ENCODE data around the gene SNRNP70.

Gene SNRNP70

DNA sequence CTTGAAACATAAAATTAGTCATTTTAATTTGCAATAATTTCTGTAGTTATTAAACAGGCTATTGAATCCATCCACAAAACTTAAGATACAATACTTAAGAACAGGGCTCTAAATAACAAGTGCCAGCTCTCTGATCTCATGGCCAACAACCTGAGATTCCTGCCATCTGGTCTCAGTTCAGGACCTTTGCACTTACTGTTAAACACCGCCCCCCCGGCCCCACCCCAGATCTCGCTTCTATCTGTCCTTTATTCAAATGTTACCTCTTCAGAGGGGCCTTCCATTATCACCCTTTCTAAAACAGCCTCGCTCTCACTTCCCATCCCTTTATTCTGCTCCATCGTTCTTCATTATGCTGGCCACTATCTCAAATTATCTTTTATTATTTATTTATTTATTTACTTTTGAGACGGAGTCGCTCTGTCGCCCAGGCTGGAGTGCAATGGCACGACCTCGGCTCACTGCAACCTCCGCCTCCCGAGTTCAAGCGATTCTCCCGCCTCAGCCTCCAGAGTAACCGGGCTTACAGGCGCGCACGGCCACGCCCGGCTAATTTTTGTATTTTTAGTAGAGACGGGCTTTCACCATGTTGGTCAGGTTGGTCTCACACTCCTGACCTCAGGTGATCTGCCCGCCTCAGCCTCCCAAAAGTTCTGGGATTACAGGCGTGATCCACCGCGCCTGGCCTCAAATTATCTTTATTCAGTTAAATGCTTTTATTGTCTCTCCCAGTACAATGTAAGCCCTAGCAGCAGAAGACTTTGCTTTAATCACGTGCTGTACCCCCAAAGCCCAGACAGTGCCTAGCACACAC lies 838 bp upstream of the SNRNP70 start:
- Mint-ChIP-seq H3K27ac (peak overlapping the region; percentile 96), H3K9me3 (no peaks in the 10 kb centered on the region), H3K4me3 (peak overlapping the region; percentile 98), H3K36me3 (peaks cover 10% of the 10 kb centered on the region), H3K27me3 (no peaks in the 10 kb centered on the region), H3K4me1 (peaks cover 30% of the 10 kb centered on the region)

DNA sequence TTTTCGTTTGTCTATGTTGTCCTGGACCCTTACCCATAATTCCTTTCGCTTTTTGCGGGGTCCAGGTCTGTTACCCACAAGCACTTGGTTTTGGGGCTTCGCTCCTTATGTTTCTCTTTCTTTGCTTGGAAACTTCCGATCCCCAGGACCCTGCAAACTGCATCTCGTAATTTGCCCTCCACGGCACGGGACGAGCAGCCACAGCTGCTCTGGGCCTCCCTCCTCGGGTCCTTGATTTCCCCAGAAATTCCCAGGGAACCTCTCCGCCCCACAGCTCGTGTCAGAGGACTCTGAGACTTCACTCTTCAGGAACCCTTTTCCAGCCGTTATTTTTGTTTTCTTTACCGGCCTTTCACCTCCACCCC lies 599 bp downstream of the SNRNP70 start:
- Mint-ChIP-seq H3K27me3 (no peaks in the 10 kb centered on the region), H3K9me3 (no peaks in the 10 kb centered on the region), H3K4me1 (peaks cover 38% of the 10 kb centered on the region), H3K4me3 (peak overlapping the region; percentile 98), H3K27ac (peak overlapping the region; percentile 96), H3K36me3 (peaks cover 13% of the 10 kb centered on the region)

DNA sequence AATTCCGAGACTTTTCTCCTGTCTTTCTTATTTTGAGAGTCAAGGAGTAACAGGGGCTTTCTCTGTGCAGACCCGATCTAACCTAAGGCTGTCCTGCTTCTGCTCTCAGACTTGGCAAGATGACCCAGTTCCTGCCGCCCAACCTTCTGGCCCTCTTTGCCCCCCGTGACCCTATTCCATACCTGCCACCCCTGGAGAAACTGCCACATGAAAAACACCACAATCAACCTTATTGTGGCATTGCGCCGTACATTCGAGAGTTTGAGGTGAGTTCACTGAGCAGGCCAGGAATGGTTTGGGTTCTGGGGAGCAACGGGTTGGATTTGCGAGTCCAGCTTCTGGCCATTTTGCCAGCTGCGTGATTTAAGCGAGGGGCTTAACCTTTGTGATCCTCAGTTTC lies 1.0 kb downstream of the SNRNP70 start:
- no peaks in the 10 kb centered on the region for H3K9me3 Mint-ChIP-seq
- peaks cover 14% of the 10 kb centered on the region for H3K36me3 Mint-ChIP-seq
- H3K27ac Mint-ChIP-seq = peak overlapping the region; percentile 96
- peak overlapping the region; percentile 98 for H3K4me3 Mint-ChIP-seq
- no peaks in the 10 kb centered on the region for H3K27me3 Mint-ChIP-seq
- peaks cover 38% of the 10 kb centered on the region for H3K4me1 Mint-ChIP-seq

DNA sequence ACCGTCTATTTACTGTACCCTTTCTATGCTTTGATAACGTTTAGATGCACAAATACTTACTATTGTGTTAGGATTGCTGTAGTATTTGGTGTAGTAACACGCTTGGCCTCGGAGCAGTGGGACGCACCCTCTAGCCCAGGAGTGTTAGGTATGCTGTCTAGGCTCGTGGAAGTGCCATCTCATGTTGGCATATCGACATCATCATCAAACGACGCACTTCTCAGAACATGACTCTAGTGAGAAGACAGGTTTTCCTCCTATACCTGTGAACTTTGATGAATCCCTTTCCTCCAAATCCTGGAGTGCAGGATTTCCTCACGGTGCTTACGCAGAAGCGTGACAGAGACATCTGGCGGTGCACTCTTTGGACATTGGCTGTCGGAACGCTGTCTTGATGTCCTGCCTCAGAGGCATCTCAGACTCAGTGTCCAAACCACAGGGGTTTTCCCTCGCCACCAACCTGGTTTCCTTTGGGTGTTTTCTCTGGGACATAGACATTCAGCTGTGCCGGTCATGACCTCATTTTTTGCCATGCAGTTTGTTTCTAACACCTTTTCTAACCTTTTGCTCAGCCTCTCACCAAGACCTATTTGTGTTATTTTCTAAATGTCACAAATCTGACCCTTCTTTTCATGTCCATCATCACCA lies 6.3 kb downstream of the SNRNP70 start:
- Mint-ChIP-seq H3K4me3 (no peak overlapping the region), H3K27ac (no peak overlapping the region), H3K4me1 (peaks cover 38% of the 10 kb centered on the region), H3K27me3 (no peaks in the 10 kb centered on the region), H3K36me3 (peaks cover 15% of the 10 kb centered on the region), H3K9me3 (no peaks in the 10 kb centered on the region)

DNA sequence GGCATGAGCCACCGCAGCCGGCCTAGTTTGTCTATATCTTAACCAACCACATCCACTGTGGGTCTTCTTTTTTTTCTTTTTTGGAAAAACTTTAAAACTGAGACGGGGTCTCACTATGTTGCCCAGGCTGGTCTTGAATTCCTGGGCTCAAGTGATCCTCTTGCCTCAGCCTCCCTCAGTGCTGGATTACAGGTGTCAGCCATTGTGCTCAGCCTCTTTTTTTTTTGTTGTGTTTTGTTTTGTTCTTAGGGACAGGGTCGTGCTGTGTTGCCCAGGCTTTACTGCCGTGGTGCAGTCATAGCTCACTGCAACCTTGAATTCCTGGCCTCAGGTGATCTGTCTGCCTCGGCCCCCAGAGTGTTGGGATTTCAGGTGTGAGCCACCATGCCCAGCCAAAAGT lies 7.4 kb downstream of the SNRNP70 start:
- Mint-ChIP-seq H3K4me3 (no peak overlapping the region), H3K27ac (peak overlapping the region; percentile 46), H3K27me3 (no peaks in the 10 kb centered on the region), H3K36me3 (peaks cover 9% of the 10 kb centered on the region), H3K9me3 (no peaks in the 10 kb centered on the region), H3K4me1 (peaks cover 30% of the 10 kb centered on the region)

DNA sequence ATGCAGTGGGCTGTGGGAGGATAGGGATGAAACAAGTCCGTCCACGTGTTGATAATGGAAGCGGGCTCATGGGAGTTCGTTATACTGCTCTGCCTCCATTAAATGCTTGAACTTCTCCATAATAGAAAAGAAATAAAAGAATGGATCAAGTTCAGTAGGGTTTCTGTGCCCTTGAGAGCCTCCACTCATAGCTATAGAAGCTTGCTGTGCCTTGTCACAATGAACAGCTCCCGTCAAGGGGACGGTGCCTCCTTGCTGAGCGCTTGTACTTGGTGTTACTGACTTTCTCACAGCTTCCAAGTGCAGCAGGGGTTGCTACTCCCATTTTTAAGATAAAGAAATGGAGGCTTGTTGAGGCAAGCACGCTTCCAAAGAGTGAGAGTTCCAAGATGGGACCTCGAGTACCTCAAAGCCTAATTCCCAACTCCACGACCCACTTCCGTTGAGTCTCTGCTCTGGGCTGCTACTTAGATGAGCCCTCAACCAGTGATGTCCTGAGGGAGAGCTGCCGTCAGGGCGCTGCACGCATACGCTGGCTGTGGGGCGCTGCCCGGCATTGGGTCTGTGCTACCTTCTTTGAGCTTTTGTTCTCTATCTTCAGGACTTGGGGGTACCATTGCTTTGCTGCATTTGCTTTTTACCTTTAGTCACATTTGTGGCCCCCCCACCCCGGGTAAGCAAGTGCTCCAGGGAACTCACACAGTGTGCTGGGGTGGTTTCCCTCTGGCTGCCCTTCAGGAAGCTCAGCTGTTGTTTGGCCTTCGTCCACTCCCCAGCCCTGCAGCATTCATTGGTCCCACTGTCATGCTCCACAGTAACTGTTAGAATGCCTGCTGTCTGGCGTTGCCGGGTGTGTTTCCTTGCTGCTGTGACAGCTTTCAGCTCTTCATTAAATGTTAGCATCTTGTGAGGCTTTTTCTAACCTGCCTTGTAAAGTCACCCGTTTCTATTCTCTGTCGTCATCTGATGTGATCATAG lies 9.5 kb downstream of the SNRNP70 start:
- Mint-ChIP-seq H3K27me3 (no peaks in the 10 kb centered on the region), H3K27ac (no peak overlapping the region), H3K36me3 (peaks cover 12% of the 10 kb centered on the region), H3K9me3 (no peaks in the 10 kb centered on the region), H3K4me1 (peaks cover 19% of the 10 kb centered on the region), H3K4me3 (no peak overlapping the region)

DNA sequence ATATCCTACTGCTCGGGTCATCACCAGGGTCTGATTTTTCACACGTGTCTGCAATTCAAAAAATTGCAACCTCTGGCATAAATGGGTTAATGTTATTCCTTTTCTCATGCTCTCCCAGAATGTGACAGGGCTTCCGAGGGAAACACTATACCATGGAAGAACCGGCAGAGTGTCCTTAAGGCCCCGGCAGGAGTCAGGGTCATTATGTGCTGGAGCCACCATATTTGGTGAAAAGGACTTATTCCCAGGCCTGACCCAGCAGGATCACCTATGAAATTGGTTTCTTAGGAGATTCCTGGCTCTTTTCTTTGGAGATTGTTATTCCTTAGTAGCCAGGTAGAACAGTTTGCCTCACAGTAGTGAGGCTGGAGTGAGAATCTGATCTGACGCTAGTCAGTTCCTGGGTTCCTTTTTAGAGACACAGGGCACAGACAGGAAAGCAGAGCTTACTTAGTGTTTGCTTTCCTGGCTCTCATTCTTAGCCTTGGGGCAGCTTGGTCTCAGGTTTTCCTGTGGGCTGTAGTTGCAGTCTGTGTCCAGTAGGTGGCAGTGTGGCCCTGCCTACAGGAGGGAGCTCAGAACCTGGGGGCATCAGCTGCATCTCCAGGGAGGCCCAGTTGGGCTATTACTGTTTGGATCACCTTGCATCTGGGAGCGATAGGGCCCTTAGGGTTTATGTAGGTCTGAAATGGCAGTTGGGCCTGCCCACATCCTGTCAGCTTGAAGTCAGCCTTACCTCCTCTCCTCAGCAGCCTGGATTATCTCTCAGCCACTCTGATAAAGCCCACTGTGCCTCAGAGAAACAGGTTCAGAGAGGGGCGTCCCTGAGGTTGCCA lies 12.4 kb downstream of the SNRNP70 start:
- H3K36me3 Mint-ChIP-seq = peaks cover 9% of the 10 kb centered on the region
- peaks cover 8% of the 10 kb centered on the region for H3K4me1 Mint-ChIP-seq
- no peaks in the 10 kb centered on the region for H3K9me3 Mint-ChIP-seq
- no peak overlapping the region for H3K4me3 Mint-ChIP-seq
- no peak overlapping the region for H3K27ac Mint-ChIP-seq
- H3K27me3 Mint-ChIP-seq = no peaks in the 10 kb centered on the region

DNA sequence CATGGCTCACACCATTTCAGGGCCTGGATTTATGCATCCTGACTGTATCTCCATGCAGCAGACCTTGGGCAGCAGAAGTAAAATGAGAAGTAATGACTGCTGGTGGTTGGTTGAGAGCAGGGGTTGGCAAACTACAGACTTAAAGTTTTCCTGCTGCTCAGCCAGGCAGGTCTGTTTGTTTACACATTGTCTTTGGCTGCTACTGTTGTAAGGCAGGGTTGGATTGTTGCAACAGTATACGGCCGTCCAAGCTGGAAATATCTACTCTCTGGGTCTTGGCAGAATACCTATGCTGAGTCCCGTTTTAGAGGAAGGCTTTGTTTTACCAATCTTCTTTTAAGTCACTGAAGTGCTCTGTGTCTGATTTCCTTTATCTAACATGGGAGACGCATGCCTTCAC lies 13.5 kb downstream of the SNRNP70 start:
- H3K36me3 Mint-ChIP-seq = peaks cover 9% of the 10 kb centered on the region
- H3K4me1 Mint-ChIP-seq = peaks cover 8% of the 10 kb centered on the region
- no peak overlapping the region for H3K27ac Mint-ChIP-seq
- no peak overlapping the region for H3K4me3 Mint-ChIP-seq
- no peaks in the 10 kb centered on the region for H3K27me3 Mint-ChIP-seq
- no peaks in the 10 kb centered on the region for H3K9me3 Mint-ChIP-seq

DNA sequence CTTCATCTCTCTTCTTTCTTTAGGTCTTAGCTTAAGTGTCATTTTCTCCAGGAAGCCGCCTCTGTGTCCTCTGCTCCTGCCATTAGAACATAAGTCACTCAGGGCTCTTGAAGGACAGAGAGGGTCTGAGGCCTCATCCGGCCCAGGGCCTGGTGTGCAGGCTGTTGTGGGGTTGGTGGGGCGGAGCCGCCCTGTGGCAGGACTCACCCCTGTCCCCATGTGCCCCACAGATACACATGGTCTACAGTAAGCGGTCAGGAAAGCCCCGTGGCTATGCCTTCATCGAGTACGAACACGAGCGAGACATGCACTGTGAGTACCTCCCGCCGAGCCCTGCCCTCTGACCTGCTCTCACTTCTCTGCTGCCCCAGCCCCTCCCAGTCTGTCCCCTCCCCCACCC lies 15.9 kb downstream of the SNRNP70 start:
- Mint-ChIP-seq H3K27ac (peak overlapping the region; percentile 30), H3K9me3 (no peaks in the 10 kb centered on the region), H3K4me1 (peaks cover 6% of the 10 kb centered on the region), H3K36me3 (peaks cover 13% of the 10 kb centered on the region), H3K4me3 (no peak overlapping the region), H3K27me3 (no peaks in the 10 kb centered on the region)

DNA sequence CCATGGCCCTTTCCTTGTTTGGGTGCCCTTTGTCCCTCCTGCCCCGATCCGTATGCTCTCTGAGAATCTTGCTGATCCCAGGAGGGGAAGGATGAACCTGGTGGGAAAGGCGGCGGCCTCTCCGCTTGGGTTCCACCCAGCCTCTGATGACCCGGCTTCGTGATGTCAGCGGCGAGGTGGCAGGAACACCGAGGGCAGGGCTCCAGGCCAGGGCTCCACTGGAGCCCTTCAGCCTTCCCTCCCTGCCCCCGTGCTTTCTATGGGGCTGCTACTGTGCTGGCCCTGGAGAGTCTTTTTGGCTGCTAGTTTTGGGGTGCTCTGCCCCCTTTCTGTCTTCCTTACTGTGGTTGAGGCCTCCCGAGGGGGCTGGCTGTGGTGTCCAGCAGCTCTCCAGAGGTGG lies 17.1 kb downstream of the SNRNP70 start:
- Mint-ChIP-seq H3K4me1 (peaks cover 12% of the 10 kb centered on the region), H3K36me3 (peaks cover 20% of the 10 kb centered on the region), H3K4me3 (no peak overlapping the region), H3K9me3 (no peaks in the 10 kb centered on the region), H3K27ac (no peak overlapping the region), H3K27me3 (no peaks in the 10 kb centered on the region)

DNA sequence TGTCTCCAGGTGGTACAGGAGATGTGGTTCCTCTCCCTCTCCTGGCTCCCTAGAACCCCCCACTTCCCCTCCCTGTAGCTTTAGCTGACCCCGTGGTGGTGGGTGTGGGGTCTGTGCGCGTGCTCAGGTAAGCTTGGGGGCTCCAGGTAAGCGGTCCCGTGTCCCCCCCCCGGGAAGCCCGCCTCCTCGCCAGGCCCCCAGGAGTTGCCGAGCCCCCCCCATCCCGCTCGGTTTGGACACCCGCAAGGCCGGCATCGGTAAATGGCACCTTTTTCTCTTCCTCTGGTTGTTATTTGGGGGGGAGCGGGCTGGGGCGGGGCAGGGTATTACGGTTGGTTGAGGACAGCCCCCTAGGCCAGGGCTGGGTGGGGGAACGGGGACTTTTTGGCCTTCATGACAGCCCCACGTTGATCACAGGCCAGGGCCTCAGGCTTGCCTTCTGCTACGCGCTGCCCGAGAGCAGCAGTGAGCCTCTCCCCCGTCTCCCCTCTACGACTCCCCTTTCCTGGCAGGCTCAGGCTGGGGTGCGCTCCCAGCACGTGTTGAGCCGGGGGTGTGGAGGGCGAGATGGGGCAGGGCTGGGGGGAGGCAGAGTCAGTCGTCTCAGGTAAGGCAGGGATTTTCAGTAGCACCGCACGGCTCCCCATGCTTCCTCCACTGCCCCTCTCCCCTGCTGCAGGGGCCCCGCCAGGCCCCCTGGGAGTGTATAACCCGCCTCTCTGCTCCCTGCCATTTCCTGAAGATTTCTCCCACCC lies 18.3 kb downstream of the SNRNP70 start:
- no peak overlapping the region for H3K27ac Mint-ChIP-seq
- no peak overlapping the region for H3K4me3 Mint-ChIP-seq
- peaks cover 12% of the 10 kb centered on the region for H3K4me1 Mint-ChIP-seq
- H3K27me3 Mint-ChIP-seq = no peaks in the 10 kb centered on the region
- no peaks in the 10 kb centered on the region for H3K9me3 Mint-ChIP-seq
- H3K36me3 Mint-ChIP-seq = peaks cover 23% of the 10 kb centered on the region

DNA sequence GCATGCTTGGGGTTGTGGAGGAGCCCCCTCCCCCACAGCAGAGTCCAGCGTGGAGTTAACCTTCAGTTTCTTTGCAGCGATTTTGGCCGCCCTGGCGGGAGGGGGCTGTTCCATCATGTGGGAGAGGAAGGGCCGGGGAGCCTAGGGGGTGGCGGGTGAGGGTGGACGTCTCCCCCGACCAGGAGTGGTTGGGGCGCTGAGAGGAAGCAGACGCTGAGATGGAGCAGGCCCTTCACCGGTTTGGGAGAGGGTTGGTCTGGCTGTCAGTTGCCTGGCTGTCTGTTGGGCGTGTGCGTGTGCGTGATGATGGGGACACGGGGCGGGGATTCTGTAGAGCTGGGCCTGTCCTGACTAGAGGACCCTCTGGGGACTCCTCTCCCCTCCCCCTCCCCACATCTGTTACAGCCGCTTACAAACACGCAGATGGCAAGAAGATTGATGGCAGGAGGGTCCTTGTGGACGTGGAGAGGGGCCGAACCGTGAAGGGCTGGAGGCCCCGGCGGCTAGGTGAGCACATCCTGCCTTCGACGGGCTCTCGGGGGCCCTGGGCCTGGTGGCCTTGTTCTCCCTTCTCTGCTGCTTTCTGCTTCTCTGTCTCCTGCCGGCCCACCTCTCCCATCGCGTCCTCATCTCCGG lies 19.1 kb downstream of the SNRNP70 start:
- peaks cover 25% of the 10 kb centered on the region for H3K36me3 Mint-ChIP-seq
- H3K4me1 Mint-ChIP-seq = peaks cover 12% of the 10 kb centered on the region
- H3K27me3 Mint-ChIP-seq = no peaks in the 10 kb centered on the region
- no peak overlapping the region for H3K27ac Mint-ChIP-seq
- H3K4me3 Mint-ChIP-seq = no peak overlapping the region
- no peaks in the 10 kb centered on the region for H3K9me3 Mint-ChIP-seq

DNA sequence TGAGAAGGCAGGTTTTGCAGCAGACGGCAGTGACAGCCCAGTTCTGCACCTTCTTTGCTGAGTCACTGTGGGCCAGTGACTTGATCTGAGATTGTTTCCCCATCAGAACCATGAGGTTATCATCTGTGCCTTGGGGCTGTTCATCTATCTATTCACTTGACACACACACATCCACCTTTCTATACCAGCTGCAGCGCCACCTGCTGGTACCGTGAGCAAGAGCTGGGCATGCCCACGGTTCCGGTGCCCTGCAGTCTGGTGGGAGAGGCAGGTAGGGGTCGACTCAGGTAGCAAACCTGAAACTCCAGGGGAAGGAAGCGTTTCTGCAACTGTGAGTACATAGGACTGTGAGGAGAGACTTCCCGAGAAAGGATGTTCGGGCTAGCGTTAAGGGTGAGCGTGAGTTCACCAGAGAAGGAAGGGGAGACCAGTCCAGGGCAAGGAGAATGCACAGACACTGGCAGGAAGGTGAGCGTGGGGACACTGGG lies 21.4 kb downstream of the SNRNP70 start:
- H3K4me3 Mint-ChIP-seq = no peak overlapping the region

More for the DNA sequence above, 21.4 kb downstream of the SNRNP70 start:
- H3K4me1 Mint-ChIP-seq = peaks cover 12% of the 10 kb centered on the region
- peak overlapping the region; percentile 27 for H3K27ac Mint-ChIP-seq
- H3K36me3 Mint-ChIP-seq = peaks cover 19% of the 10 kb centered on the region
- H3K9me3 Mint-ChIP-seq = no peaks in the 10 kb centered on the region
- no peaks in the 10 kb centered on the region for H3K27me3 Mint-ChIP-seq

All from activated naive CD4-positive, alpha-beta T cell treated with anti-CD3 and anti-CD28 coated beads, Interleukin-2, amount 50 U/mL, for 24 hours (primary cell).